Esophagus muscularis mucosa (tissue), 3 donors: ENCODE measurements around the gene ARHGEF38.

ENCODE experiments used
- EP300 ChIP-seq: sonication (generic); formaldehyde crosslinking; IDR thresholded peaks from one replicate; pipeline ENCODE4 v1.6.1; 2017; ENCODE audit warnings: antibody characterized with exemption
- TF ChIP-seq, protein P1 (sequence below), 3 experiments: fragments of 200-600 bp in 2 of 3; fragments of 450-650 bp in 1 of 3; sonication (generic) in 2 of 3; IDR thresholded peaks; one replicate each; pipeline ENCODE4 v1.5.1; 2017 to 2019; ENCODE audit warnings: antibody characterized with exemption in 3 of 3, mild to moderate bottlenecking in 2 of 3, moderate library complexity in 1 of 3

DNA sequence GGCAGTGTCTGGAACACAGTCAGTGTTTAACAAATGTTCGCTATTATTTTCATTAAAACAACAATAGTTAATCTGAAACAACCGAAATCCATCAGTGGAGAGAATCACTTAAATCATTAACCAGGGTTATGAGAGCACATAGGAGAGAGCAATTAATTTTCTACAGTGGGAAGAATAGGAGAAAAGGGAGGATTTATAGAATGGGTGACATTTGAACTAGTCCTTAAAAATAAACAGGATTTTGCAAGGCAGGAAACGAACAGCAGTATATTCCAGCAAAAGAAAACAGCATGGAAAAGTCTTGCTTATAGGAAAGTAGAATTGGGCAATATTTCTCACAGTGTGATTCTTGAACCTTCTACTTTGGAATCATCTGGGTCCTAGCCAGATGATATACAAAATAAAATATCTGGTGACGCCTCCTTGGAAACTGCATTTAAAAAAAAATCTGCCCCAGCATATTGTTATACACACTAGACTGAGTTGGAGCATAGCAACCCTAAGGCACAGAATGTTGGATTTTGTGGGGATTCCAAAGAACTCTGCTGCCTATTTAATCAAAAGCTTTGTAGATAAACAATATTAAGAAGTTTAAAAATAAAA lies 100.0 kb downstream of the ARHGEF38 start:
- no peak for TF ChIP-seq EP300
- TF ChIP-seq, protein P1, sequence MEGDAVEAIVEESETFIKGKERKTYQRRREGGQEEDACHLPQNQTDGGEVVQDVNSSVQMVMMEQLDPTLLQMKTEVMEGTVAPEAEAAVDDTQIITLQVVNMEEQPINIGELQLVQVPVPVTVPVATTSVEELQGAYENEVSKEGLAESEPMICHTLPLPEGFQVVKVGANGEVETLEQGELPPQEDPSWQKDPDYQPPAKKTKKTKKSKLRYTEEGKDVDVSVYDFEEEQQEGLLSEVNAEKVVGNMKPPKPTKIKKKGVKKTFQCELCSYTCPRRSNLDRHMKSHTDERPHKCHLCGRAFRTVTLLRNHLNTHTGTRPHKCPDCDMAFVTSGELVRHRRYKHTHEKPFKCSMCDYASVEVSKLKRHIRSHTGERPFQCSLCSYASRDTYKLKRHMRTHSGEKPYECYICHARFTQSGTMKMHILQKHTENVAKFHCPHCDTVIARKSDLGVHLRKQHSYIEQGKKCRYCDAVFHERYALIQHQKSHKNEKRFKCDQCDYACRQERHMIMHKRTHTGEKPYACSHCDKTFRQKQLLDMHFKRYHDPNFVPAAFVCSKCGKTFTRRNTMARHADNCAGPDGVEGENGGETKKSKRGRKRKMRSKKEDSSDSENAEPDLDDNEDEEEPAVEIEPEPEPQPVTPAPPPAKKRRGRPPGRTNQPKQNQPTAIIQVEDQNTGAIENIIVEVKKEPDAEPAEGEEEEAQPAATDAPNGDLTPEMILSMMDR (IDR thresholded peaks at IDR 0.05): no peak
